IPS-15b (cell line): ENCODE results near the gene VPS51.

Experiments used
- H3K27me3 ChIP-seq: one replicate; pipeline ENCODE4 v1.6.1; 2013; ENCODE audit warnings: low read length; ENCODE audit not compliant: control insufficient read depth, insufficient read depth
- H3K36me3 ChIP-seq: one replicate; pipeline ENCODE4 v1.6.1; 2013; ENCODE audit warnings: low read length; ENCODE audit not compliant: control insufficient read depth, insufficient read depth
- H3K4me1 ChIP-seq: one replicate; pipeline ENCODE4 v1.6.1; 2013; ENCODE audit warnings: mild to moderate bottlenecking, low read length; ENCODE audit not compliant: control insufficient read depth, insufficient read depth
- H3K4me3 ChIP-seq: one replicate; pipeline ENCODE4 v1.5.1; 2013; ENCODE audit warnings: low read depth, low read length
- H3K9ac ChIP-seq: one replicate; pipeline ENCODE4 v1.6.1; 2013; ENCODE audit warnings: low read depth, mild to moderate bottlenecking, low read length
- H3K9me3 ChIP-seq: one replicate; pipeline ENCODE4 v1.6.1; 2013; ENCODE audit warnings: mild to moderate bottlenecking, low read length; ENCODE audit not compliant: control insufficient read depth, insufficient read depth

VPS51 gene

DNA sequence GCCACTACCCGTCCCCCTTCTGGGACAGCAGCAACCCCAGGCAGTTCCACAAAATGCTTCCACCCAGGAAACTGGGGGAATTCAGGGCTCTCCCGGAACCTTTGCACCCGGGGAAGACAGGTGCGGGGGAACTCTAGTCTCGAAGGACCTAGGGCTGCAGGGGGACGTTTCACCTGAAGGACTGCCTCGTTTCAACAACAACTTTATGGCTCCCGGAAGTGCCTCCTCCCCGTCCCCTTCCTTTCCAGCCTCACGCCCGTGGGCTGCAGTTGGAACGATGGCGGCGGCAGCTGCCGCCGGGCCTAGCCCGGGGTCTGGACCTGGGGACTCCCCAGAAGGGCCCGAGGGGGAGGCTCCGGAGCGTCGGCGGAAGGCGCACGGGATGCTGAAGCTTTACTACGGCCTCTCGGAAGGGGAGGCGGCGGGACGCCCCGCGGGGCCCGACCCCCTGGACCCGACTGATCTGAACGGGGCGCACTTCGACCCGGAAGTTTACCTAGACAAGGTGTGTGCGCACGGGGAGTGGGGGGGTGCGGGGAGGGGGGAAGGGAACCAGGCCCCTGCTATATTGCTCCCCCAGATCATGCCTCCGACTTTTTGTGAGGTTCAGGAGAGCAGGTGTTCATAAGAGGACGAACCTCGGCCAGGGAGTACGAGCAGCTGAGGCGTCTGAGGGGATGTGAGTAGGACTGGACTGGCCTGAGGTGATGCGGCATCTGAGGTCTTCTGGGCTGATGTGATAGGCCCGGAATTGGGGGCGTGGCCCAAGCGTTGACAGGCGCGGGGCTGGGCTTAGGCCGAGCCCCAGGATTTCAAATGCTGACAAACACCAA lies at the start of gene VPS51:
Gene VPS51, plus strand, starts transcription at position 241 of the 833 bp plus-strand sequence. Its CDS starts 37 bp downstream, at position 278.
- H3K27me3 ChIP-seq, result no peaks in the 10 kb centered on the region
- peak within 1 kb of the TSS; percentile 82 for H3K4me3 ChIP-seq
- peaks cover 3% of the 10 kb centered on the region for H3K4me1 ChIP-seq
- no peaks in the 10 kb centered on the region for H3K36me3 ChIP-seq
- peak within 1 kb of the TSS; percentile 76 for H3K9ac ChIP-seq
- no peaks in the 10 kb centered on the region for H3K9me3 ChIP-seq

DNA sequence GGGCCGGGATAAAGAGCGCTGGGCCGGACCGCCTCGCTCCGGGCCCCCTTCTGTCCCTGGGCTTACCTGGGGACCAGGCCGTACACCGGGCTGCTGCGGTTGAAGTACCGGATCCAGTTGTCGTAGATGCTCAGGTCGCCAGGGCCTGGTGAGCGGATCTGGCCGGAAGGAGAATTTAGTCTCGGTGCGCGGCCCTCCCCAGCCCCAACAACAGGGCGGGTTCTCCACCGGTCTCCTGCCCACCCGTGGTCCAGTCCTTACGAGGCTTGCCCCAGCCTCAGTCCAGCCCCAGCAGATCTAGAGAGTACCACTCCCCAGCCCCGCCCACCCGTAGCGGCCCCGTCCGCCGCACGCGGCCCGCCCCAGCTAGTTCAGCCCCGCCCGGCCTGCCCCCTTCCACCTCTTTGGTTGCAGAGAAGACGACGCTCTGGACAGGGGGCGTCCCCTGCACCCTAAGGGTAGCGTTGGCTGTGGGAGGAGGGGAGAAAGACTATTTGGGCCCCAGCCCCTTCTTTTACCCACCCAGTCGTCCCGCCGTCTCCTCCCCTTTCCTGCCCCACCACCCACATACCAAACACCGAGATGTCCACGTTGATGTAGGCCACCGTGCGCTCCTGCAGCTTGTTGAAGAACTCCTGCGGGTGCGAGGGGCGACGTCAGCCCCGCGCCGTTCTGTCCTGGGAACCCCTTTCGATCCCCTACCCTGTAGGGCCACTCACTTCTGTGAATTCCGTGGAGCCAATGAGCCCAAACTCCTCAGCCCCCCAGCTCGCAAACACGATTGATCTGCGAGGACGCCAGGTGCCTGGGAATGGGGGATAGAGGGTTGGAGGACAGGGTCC lies 48.2 kb upstream of the VPS51 start:
- Histone ChIP-seq H3K4me1 (no peaks in the 10 kb centered on the region), H3K4me3 (peak overlapping the region; percentile 41), H3K27me3 (peaks cover 6% of the 10 kb centered on the region), H3K9ac (no peak overlapping the region), H3K9me3 (no peaks in the 10 kb centered on the region), H3K36me3 (peaks cover 5% of the 10 kb centered on the region)

- Histone ChIP-seq H3K4me3 (no peak overlapping the region), H3K27me3 (peaks cover 6% of the 10 kb centered on the region), H3K9me3 (no peaks in the 10 kb centered on the region), H3K4me1 (no peaks in the 10 kb centered on the region), H3K9ac (no peak overlapping the region), H3K36me3 (no peaks in the 10 kb centered on the region)
Observed at GRCh38 chr11:65051398-65051858, 44.6 kb upstream of the VPS51 start.

DNA sequence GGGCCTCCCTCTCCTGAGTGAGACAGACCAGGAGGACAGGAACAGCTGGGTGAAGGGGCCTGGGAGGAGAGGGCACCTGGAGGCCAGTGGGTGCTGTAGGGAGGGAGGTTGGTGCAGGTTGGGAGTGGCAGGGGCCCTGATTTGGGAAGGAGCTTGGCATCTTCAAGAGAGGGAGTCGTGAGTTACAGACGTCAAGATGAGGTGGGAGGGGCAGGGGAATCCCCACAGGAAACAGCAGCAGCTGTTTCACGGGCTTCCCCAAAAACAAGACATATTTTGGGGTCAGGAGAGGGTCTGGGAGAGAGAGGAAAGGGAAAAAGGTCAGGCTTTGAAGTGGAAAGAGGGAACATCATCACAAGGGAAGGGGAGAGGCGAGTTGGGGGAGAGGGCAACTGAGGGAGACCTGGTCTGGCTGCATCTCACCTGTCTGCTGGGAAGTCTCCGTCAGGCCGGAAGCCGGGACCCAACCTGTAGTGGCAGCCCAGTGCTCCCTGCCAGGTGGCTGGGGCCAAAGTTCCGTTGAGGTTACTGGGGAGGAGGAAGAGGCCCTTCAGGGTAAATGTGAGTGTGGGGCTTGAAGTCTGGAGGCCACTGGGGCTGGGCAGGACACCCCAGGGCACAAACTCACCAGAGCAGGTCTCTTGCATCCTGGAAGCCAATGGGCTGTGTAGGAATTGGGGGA lies 42.0 kb upstream of the VPS51 start:
- no peaks in the 10 kb centered on the region for H3K36me3 ChIP-seq
- no peaks in the 10 kb centered on the region for H3K27me3 ChIP-seq
- H3K9ac ChIP-seq, result no peak overlapping the region
- H3K9me3 ChIP-seq, result no peaks in the 10 kb centered on the region
- no peak overlapping the region for H3K4me3 ChIP-seq
- H3K4me1 ChIP-seq, result no peaks in the 10 kb centered on the region

GRCh38 chr11:65055538-65055937 lies 40.5 kb upstream of the VPS51 start:
- H3K9me3 ChIP-seq, result no peaks in the 10 kb centered on the region
- H3K4me3 ChIP-seq, result no peak overlapping the region
- H3K36me3 ChIP-seq, result no peaks in the 10 kb centered on the region
- no peaks in the 10 kb centered on the region for H3K27me3 ChIP-seq
- no peak overlapping the region for H3K9ac ChIP-seq
- no peaks in the 10 kb centered on the region for H3K4me1 ChIP-seq

- no peaks in the 10 kb centered on the region for H3K4me1 ChIP-seq
- H3K27me3 ChIP-seq, result no peaks in the 10 kb centered on the region
- H3K9me3 ChIP-seq, result no peaks in the 10 kb centered on the region
- no peak overlapping the region for H3K4me3 ChIP-seq
- H3K36me3 ChIP-seq, result no peaks in the 10 kb centered on the region
- no peak overlapping the region for H3K9ac ChIP-seq
Observed at GRCh38 chr11:65056999-65057398, 39.0 kb upstream of the VPS51 start.

GRCh38 chr11:65057526-65057925 lies 38.5 kb upstream of the VPS51 start:
- Histone ChIP-seq H3K9ac (no peak overlapping the region), H3K4me3 (no peak overlapping the region), H3K27me3 (no peaks in the 10 kb centered on the region), H3K4me1 (no peaks in the 10 kb centered on the region), H3K36me3 (no peaks in the 10 kb centered on the region), H3K9me3 (no peaks in the 10 kb centered on the region)

DNA sequence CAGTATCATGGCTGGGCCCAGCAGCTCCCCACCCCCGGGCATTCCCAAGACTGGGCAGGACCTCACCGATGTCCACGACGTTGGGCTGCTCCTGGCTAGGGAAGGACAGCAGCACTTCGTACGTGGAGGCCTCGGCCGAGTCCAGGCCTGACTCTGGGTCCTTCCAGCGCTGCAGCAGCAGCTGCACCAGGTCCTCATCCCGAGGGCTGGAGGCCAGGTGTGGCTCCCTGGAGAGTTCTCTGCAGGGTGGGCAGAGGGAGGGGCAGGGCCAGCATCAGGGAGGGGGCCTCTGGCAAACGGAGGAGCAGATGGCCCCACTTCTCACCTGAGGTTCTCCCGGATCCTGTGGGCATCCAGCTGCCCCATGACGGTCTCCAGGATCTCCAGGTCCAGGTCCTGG lies 38.0 kb upstream of the VPS51 start:
- H3K9ac ChIP-seq, result no peak overlapping the region
- H3K9me3 ChIP-seq, result no peaks in the 10 kb centered on the region
- H3K27me3 ChIP-seq, result no peaks in the 10 kb centered on the region
- H3K4me3 ChIP-seq, result no peak overlapping the region
- no peaks in the 10 kb centered on the region for H3K4me1 ChIP-seq
- H3K36me3 ChIP-seq, result no peaks in the 10 kb centered on the region

DNA sequence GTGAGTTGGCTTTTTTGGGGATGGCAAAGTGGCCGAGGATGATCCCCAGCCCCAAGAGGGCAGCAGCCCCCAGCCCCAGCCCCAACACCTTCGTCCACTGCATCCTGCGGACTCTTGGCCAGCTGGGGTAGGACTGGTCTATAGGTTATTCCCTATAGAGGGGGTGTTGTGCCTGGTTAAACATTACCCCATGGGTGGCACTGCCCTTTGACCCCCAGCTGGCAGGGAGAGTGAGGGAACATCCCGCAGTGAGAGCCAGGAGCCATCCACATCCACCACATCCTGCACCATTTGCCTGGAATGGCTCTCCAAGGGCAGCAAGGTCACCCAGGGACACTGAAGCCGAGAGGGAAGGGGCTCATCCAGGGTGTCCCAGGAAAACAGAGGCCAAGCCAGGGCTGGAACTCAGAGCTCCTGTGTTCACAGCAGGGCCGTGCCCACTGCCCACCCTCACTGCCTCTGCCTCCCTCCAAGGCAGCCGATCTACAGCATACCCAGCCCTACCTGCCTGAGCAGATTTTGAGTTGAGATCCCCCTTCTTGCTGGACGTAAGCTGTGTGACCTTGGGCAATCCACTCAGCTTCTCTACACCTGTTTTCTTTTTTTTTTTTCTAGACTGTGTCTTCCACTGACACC lies 37.5 kb upstream of the VPS51 start, which contains the start of gene NAALADL1:
Gene NAALADL1, minus strand, starts transcription at position 135 of the 636 bp plus-strand sequence. Its CDS starts 32 bp downstream, at position 103.
- H3K27me3 ChIP-seq, result no peaks in the 10 kb centered on the region
- no peaks in the 10 kb centered on the region for H3K36me3 ChIP-seq
- no peak within 1 kb of the TSS for H3K9ac ChIP-seq
- no peak within 1 kb of the TSS for H3K4me3 ChIP-seq
- no peaks in the 10 kb centered on the region for H3K4me1 ChIP-seq
- H3K9me3 ChIP-seq, result no peaks in the 10 kb centered on the region

DNA sequence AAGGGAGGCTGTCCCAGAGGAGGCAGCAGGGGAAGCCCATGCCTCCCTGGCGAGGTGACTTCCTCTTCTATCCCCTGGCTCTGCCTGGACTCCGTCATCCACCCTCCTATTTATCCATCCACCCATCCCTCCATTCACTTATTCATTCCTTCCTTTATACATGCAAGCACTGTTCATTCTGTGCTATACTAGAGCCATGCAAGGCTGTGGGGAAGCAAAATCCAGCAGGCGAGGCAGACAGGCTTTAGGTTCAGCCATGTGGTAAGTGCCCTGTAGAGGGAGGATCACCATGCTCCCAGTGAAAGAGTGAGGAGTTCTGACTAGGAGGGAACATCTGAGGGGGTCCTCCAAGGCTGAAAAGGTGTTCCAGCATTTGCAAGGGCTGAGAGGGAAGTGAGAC lies 36.5 kb upstream of the VPS51 start:
- no peak overlapping the region for H3K4me3 ChIP-seq
- H3K9me3 ChIP-seq, result no peaks in the 10 kb centered on the region
- H3K9ac ChIP-seq, result no peak overlapping the region
- H3K36me3 ChIP-seq, result no peaks in the 10 kb centered on the region
- no peaks in the 10 kb centered on the region for H3K27me3 ChIP-seq
- no peaks in the 10 kb centered on the region for H3K4me1 ChIP-seq
